ENCODE measurements around the gene PIGH. TPM values are rescaled to one million over a fixed set of nuclear protein-coding genes. Genes with fewer than 3 reads are reported as not detected.

The PIGH gene
- polyA plus RNA-seq, 1 donor from 2014 or later: 91.8 TPM

DNA sequence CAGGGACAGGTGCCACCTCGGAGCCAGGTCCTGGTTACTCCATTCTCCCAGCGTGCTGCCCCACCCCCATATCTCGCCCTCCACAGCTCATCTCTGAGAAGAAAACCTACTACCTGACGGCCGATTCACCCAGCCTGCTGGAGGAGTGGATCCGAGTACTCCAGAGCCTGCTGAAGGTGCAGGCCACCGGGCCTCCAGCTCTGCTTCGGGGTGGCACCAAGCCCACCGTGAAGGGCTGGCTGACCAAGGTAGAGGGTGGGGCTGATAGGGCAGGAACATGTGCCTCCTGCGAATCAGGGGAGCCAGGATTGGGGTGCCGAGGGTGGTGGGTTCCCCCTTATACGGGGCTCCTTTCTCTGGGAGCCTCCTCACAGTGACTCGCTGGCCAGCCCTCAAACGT lies 25.9 kb downstream of the PIGH start:
- H3K27ac ChIP-seq (ENCODE audit: low read length): no peak overlapping the region
- H3K36me3 ChIP-seq (ENCODE audit: insufficient read depth, low read length): peaks cover 13% of the 10 kb centered on the region
- H3K9me2 ChIP-seq (ENCODE audit: insufficient read depth, low read length): no peaks in the 10 kb centered on the region
- no peaks in the 10 kb centered on the region for H3K79me2 ChIP-seq (replicated peaks; ENCODE audit: insufficient read depth, low read length)
- H2AFZ ChIP-seq (ENCODE audit: low read depth, low read length): no peak overlapping the region
- no peak overlapping the region for H3K9ac ChIP-seq (ENCODE audit: low read length)
- no peak overlapping the region for H3K4me3 ChIP-seq (ENCODE audit: low read length)
- H3K4me2 ChIP-seq (ENCODE audit: low read length): no peak overlapping the region
- TF ChIP-seq POLR2AphosphoS5 (IDR thresholded peaks at IDR 0.05) (no peak), EZH2 (IDR thresholded peaks at IDR 0.05; ENCODE audit: borderline replicate concordance, insufficient read depth, low read length, poor library complexity, severe bottlenecking) (no peak), SMC3 (conservative IDR thresholded peaks at IDR 0.05; ENCODE audit: poor library complexity) (no peak), EP300 (conservative IDR thresholded peaks at IDR 0.05; ENCODE audit: poor library complexity, severe bottlenecking) (no peak), CTCF (IDR thresholded peaks at IDR 0.05; ENCODE audit: poor library complexity, severe bottlenecking) (no peak), TAF1 (IDR thresholded peaks at IDR 0.05; ENCODE audit: low read depth) (no peak), MXI1 (conservative IDR thresholded peaks at IDR 0.05; ENCODE audit: poor library complexity, severe bottlenecking) (no peak), RAD21 (conservative IDR thresholded peaks at IDR 0.05) (no peak)
- TF ChIP-seq, protein P1, sequence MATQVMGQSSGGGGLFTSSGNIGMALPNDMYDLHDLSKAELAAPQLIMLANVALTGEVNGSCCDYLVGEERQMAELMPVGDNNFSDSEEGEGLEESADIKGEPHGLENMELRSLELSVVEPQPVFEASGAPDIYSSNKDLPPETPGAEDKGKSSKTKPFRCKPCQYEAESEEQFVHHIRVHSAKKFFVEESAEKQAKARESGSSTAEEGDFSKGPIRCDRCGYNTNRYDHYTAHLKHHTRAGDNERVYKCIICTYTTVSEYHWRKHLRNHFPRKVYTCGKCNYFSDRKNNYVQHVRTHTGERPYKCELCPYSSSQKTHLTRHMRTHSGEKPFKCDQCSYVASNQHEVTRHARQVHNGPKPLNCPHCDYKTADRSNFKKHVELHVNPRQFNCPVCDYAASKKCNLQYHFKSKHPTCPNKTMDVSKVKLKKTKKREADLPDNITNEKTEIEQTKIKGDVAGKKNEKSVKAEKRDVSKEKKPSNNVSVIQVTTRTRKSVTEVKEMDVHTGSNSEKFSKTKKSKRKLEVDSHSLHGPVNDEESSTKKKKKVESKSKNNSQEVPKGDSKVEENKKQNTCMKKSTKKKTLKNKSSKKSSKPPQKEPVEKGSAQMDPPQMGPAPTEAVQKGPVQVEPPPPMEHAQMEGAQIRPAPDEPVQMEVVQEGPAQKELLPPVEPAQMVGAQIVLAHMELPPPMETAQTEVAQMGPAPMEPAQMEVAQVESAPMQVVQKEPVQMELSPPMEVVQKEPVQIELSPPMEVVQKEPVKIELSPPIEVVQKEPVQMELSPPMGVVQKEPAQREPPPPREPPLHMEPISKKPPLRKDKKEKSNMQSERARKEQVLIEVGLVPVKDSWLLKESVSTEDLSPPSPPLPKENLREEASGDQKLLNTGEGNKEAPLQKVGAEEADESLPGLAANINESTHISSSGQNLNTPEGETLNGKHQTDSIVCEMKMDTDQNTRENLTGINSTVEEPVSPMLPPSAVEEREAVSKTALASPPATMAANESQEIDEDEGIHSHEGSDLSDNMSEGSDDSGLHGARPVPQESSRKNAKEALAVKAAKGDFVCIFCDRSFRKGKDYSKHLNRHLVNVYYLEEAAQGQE (IDR thresholded peaks at IDR 0.05; ENCODE audit: borderline replicate concordance): no peak
- H3K9me3 ChIP-seq (ENCODE audit: low read length): no peaks in the 10 kb centered on the region
- no peaks in the 10 kb centered on the region for H3F3A ChIP-seq (ENCODE audit: insufficient read depth, low read length, poor library complexity, severe bottlenecking)
- H3K27me3 ChIP-seq (ENCODE audit: insufficient read depth, low read depth, low read length): no peaks in the 10 kb centered on the region
- H4K20me1 ChIP-seq (ENCODE audit: insufficient read depth): no peaks in the 10 kb centered on the region

- TF ChIP-seq EP300 (conservative IDR thresholded peaks at IDR 0.05; ENCODE audit: poor library complexity, severe bottlenecking) (no peak), POLR2AphosphoS5 (IDR thresholded peaks at IDR 0.05) (no peak), SMC3 (conservative IDR thresholded peaks at IDR 0.05; ENCODE audit: poor library complexity) (no peak), RAD21 (conservative IDR thresholded peaks at IDR 0.05) (no peak), EZH2 (IDR thresholded peaks at IDR 0.05; ENCODE audit: borderline replicate concordance, insufficient read depth, low read length, poor library complexity, severe bottlenecking) (no peak)
- TF ChIP-seq, protein P1 (IDR thresholded peaks at IDR 0.05; ENCODE audit: borderline replicate concordance): no peak
- Histone ChIP-seq H3K9me2 (ENCODE audit: insufficient read depth, low read length) (no peaks in the 10 kb centered on the region), H4K20me1 (ENCODE audit: insufficient read depth) (no peaks in the 10 kb centered on the region), H3F3A (ENCODE audit: insufficient read depth, low read length, poor library complexity, severe bottlenecking) (no peaks in the 10 kb centered on the region), H3K27me3 (ENCODE audit: insufficient read depth, low read depth, low read length) (no peaks in the 10 kb centered on the region), H3K79me2 (replicated peaks; ENCODE audit: insufficient read depth, low read length) (no peaks in the 10 kb centered on the region), H3K9ac (ENCODE audit: low read length) (no peak overlapping the region), H3K27ac (ENCODE audit: low read length) (no peak overlapping the region), H3K9me3 (ENCODE audit: low read length) (no peaks in the 10 kb centered on the region), H3K36me3 (ENCODE audit: insufficient read depth, low read length) (peaks cover 13% of the 10 kb centered on the region), H3K4me3 (ENCODE audit: low read length) (no peak overlapping the region), H3K4me2 (ENCODE audit: low read length) (no peak overlapping the region), H2AFZ (ENCODE audit: low read depth, low read length) (no peak overlapping the region)
Measured at GRCh38 chr14:67573228-67574010, 26.6 kb downstream of the PIGH start.
